HG03439 (cell line): ENCODE data around the gene BOD1L1.

ENCODE experiments used
- ATAC-seq: cut with Tn5 transposase; IDR thresholded peaks from one replicate; pipeline ENCODE4 v1.9.1; 2021; ENCODE audit warnings: mild to moderate bottlenecking, moderate library complexity; ENCODE audit not compliant: unreplicated experiment

BOD1L1 gene

DNA sequence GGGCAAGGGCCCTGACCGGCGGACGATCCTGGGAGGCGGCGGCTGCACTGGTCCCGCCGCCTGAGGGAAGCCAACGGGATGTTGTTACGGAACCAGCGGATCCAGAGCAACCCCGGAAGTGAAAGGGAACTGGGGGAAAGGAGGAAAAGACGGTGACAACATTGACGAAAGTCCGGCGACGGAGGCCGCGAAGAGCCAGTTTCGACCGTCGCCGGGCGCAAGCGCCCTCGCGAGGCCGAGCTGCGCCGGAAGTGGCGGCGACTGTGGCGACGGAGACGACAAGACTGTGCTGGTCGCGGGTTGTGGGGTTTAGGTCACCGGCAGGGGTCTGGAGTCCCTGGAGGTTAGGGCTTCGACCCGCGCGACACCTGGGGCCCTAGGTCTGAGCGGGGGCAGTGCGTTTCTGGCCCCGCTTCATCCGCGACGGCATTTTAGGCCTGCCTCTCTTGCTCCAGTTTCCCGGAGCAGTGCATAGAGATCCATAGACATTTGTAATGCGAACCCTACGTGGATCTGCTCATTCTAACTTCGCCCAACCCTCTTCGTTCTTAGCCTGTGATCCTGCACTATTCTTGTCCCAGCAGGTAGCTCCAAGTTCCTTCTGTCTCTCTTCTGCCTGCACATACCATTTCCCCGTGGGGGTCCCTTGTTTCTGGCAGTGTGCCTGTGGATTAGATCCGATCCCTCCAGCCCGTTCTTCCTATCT lies at the start of gene BOD1L1:
Gene BOD1L1 (minus strand): TSS at position 120 of the 706 bp plus-strand sequence. CDS start 138 bp downstream, outside the sequence.
- ATAC-seq: peak; percentile 92

DNA sequence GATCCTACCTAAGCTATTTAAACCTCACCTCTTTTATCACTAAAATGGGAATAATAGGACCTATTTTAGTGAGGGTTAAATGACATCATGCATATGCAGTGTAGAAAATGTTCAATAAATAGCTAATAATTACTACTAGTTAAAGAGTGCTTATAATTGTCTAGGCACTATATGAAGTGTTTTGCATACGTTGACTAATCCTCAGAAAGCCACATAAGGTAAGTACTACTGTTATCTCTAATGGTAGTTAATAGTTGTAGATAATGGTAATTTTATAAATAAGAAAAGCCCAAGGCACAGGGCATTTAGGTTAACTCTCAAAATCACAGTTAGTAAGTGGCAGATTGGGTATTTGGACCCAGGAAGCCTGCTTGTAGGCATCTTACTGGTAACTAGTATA lies 47.4 kb upstream of the BOD1L1 start:
- ATAC-seq: no peak

DNA sequence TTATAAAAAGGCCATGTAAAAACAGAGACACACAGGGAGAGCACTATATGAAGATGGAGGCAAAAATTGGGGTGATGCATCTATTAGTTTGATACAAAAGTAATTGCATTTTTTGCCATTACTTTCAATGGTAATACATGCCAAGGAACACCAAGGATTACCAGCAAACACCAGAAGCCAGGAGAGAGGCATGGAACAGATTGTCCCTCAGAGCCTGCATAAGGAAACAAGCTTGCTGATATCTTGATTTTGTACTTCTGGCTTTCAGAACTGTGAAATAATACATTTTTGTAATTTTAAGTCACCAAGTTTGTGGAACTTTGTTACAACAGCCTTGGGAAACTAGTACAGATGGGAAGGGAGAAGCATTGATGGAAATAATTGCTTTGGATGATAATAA lies 45.6 kb upstream of the BOD1L1 start:
- ATAC-seq: no peak

DNA sequence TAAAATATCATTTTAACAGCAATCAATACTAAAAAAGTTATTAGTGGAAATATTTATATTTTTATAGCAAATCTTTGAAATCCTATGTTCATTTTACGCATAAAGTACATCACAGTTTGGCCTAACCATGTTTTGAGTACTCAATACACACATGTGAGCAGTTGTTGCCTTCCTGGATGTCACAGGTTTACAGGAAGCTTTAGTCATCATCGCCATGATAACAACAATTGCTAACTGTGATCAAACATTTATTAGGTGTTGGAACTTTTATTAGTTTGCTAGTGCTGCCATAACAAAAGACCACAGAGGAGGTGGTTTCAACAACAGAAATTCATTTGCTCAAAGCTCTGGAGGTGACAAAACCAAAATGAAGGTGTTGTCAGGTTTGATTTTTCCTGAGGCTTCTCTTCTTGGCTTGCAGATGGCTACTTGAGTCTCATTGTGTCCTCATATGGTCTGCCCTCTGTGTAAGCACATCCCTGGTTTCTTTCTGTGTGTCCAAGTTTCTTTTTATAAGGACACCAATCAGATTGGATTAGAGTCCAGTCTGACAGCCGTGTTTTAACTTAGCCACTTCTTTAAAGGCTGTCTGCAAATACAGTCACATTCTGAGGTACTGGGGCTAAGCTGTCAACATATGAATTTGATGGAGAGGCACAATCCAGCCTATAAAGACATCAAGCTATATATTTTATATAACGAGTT lies 43.1 kb upstream of the BOD1L1 start:
- no peak for ATAC-seq

DNA sequence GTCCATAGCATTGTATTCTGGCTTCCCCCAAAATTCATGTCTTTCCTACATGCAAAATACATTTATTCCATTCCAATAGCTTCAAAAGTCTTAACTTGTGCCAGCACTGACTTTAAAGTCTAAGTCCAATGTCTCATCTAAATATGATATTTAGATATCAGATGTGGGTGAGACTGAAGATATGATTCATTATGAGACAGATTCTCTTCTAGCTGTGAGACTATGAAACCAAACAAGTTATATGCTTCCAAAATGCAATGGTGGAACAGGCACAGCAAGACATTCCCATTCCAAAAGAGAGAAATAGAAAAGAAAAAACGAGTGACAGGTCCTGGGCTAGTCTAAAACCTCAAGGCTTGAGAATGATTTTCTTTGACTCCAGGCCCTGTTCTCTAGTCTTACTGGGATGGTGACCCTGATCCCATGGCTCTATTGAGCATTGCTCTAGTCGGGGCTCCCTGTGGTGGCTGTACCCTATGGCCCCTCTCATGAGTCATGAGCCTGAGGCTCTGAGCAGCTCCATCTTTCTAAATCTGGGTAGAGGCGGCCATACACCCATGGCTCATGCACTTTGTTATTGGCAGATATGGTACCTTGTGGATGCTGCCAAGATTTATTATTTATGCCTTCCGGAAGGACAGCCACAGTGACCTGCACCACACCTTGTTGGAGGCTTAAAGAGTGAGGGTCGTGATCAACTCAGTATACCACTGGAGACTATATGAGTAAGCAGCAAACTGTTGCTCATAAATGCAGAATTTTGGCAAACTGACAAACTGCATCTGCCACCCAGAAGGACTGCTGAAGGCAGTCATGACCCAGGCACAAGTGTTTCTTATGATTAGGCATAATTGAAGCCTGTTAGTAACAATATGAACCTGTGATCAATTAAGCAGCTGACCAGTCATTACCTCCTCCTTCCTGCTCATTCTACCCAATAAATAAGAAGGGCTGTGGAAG lies 38.5 kb upstream of the BOD1L1 start:
- no peak for ATAC-seq

DNA sequence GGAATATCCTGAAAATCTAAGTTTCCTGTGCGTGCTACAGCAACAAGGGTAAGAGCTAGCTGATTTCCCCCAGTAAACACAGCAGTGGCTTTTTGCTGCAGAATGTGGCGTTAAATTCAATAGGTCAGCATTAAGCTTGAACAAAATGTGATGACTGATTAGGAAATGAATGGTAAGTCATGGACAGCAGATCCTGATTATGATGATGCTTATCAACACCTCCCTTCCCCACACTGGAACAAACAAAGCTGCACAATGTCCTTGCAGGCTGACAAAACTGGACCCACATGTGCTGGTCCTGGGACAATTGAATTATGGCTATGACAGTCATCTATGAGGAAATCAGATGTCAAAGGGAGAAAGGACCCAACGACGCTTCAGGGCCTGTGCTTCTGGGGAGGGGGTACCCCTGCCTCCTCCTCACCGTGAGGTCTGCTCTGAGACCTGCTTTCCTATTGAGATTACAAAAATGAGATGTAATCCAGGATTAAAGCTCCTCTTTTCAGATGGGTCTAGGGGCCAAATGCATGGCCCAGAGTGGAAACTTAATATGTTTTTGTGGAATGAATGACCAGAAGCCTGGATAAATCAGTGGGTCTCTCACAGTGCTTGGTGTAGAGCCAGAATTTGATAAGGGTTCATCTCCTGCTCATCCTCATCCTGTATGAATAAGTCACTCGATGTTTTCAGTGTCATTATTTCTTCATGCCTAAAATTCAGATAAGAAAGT lies 32.0 kb upstream of the BOD1L1 start:
- no peak for ATAC-seq

DNA sequence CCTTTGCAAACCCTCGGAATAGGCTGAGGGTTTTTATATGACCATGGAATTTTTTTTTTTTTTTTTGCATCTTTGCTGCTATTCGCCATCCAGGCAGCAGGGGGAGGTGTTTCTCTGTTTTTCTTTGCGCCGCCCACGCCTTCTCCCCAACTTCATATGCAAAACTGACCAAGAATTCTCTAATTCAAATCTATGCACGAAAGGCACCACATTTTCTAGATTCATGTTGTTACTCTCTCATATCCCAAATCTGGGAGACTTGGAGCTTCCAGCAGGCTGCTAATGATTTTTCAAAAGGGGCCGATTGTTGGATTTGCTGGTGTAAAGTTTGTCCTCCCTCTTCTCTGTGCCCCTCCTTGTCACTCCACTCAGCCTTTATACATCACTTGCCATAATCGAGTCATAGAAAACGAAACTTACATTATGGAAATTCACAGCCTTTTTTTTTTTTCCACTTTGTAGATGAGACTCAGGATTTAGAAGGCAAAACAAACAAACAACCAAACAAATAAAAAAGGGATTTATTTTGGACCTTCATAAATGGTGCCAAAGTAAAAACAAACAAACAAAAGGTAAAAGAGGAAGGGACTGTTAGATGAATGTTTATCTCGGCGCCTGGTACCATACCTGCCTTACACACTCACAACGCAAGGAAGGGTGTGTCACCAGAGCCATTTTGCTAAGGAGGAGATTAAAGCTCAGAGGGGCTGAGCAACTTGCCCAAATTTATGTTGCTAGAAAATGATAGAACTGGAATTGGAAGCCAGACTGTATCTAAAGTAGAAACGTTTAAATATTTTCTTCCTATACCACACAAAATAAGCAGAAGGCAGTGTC lies 29.3 kb upstream of the BOD1L1 start:
- peak; percentile 36 for ATAC-seq

DNA sequence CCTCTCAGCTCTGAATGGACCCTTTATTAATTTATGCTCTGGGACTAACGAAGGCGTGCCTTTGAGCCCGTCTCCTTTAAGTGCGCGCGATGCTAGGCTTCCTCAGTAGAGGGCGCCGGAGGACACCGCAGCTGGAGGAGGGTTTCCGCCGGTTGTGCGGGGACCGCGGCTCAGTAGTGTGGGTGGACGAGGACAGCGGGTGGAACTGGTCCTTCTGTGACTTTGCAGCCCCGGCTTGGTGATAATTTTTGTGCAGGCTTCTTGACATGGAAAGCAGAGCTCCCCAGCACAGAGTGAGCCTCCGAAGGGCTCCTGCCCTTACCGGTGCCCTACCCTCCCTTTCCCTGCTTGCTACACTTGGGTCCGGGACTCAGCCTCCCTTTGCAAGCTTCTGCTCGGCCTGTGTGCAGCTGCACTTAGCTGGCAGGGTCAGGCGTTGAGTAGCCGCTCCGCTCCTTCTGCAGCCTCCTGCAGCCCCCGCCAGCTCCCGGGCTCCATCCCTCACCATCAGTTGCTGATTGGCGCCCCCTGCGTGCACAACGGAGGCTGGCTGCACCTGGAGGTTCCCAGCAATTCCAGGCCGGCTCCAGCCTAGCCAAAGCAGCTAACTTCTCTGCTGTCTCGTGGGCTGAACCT lies 26.8 kb upstream of the BOD1L1 start:
- peak; percentile 94 for ATAC-seq

DNA sequence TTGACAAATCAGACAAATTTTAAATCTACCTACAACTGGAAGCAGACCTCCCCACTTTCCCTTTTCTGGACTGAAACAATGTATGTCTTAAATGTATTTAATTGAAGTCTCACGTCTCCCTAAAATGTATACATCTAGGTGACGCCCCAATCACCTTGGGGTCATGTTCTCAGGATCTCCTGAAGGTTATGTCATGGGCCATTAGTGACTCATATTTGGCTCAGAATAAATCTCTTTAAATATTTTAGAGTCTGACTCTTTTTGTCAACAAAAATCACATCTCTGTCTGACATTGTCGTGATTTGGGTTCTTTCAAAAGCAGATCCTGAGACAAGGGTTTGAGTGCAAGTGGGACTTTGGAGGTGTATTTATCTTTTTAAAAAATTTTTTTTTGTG lies 26.2 kb upstream of the BOD1L1 start:
- no peak for ATAC-seq

DNA sequence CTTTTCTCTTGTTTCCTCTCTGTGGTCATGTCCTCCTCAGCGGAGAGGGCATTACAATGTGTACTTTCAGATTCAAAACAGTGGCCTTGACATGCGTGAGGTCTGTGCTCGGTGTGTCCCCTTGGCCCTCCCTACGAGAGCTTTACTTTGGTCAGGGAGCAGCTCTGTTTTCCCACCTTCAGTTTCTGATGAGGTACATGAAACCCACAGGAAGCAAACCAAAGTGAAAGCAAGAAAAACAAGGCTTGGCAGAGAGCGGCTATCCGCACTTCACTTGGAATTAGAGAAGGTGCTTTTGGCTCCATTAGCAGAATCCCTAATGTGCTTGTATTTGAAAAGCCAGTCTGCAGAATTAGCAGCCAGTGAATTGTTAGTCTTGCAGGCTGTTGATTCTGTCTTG lies 19.5 kb upstream of the BOD1L1 start:
- ATAC-seq: no peak

DNA sequence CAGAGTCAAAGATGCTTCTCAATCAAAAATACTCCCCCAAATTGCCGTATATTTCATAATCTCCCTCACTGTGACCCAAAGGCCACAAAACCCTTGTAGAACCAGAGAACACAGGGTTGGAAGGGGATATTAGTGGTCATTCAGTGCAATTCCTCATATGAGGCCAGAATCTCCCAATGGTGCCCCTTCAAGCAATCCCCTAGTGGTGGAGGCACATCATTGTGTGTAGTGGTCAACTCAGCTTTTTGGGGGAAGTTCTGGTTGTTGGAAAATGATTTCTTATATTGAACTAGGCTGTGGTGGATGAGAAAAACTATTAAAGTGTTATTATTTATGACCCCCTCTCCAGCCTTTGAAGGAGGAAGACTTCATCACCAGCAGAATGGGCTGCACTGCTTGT lies 17.6 kb upstream of the BOD1L1 start:
- ATAC-seq: no peak

DNA sequence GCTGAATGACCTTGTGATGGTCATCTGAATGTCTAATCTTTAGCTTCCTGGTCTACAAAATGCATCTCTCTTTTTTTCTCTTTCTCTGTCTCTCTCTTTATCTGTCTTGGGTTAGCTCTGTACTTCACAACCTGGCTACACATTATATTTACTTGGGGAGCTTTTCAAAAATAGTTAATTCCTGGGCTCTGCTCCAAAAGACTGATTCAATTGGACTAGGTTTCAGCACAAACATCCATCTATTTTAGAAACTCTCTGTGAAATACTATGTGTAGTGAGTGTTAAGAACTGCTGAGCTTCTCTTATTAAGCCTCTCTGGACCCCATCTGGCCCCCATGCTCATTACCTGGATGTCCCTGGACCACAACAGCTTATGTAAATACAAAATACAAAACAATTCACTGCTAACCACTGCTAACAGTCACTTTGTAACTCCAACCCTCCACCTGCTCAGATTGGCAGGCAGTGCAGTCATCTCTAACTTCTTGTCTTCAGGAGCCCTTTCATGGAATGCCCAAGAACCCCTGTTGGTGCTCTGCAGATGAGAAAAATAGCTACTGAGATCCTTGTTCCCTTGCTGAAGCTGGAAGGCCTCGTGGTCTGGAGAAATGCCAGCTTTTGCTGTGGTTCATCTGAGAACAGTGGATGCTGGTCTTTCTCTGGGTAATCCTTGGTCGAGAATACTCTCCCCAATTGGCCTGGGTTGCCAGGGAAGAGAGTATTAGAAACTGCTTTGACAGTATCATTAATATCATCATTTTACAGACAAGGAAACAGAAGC lies 14.8 kb upstream of the BOD1L1 start:
- no peak for ATAC-seq

DNA sequence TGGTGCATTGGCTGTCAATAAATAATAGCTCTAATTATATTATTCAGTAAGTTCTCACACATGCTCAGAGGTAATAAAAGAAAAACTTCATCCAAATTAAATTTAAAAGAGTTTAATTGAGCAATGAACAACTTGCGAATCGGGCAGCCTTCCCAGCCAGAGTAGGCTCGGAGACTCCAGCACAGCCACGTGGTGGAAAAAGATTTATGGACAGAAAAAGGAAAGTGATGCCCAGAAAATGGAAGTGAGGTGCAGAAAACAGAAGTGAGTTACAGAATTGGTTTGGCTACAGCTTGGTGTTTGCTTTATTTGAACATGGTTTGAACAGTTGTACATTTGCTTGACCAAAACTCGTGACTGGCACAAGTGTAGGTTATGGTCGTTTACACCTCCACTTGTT lies 13.6 kb upstream of the BOD1L1 start:
- no peak for ATAC-seq

DNA sequence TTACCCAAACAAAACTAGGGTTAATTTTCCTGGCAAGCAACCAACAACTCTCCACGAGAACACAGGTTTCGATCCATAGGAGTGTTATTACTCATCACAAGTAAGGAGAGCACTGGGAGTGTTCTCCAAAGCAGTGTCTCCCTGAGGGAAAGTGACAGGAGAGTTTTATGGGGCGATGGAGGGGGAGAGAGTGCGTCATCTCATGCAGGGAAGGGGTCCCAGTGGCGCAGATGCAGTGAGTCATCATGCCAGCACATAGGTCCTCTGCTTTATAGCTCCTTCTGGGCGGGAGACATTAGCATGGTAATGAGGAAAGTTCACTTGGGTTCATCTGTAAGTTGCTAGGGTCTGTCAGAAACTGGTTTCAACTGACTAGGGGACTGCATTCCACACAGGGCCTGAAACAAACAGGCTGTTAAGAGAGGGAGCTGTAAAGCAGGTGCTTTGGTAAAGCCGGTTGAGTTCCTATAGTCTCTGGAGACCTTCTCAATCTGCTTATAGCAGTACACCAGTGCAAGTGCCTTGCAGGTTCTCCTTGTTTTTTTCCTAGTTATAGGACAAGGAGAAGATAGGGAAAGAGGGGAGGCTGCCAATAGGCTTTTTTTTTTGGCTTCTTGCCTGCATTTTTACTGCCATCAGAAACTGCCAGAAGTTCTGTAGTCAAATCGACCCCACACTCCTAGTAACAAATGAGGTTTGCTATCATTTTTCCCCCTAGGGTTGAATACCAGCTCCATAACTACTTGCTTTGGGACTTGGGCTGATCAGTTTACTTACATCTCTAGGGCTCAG lies 12.8 kb upstream of the BOD1L1 start:
- no peak for ATAC-seq

DNA sequence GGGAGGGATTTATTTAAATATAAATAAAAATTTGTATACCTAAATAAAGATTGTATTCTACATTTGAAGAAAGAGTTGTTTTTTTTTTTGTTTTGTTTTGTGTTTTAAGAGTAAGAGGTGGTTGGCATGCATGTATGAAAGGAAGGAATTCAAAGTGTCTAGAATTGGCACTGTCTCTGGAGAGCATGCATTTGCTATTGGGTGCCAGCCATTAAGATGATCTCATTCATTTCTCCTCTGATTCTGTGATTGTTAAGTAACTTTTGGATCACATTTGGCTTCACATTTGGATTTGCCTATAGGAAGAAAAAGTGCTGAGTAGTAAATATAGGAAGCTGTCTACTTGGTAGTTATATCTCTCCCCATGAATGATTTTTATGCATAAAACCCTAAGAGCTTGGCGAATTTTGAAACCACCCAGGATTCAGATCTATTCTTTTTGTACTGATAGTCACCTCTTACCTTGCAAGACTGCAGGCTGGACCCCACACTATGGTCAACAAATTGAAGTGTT lies 7.8 kb upstream of the BOD1L1 start:
- ATAC-seq: no peak

DNA sequence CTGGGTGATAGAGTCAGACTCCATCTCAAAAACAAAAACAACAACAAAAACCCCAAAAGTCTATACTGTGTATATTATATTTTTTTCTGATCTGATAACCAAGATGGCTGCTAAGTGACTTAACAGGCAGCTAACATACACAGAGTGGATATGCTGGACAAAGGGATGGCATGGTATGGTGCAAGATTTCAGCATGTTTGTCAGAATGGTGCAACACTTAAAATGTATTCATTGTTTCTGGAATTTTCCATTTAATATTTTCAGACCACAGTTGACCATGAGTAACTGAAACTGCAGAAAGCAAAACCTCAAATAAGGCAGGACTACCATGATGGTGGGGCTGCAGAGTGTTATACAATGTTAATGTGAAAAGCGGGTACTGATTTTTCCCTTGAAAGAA lies 6.1 kb upstream of the BOD1L1 start:
- ATAC-seq: no peak

DNA sequence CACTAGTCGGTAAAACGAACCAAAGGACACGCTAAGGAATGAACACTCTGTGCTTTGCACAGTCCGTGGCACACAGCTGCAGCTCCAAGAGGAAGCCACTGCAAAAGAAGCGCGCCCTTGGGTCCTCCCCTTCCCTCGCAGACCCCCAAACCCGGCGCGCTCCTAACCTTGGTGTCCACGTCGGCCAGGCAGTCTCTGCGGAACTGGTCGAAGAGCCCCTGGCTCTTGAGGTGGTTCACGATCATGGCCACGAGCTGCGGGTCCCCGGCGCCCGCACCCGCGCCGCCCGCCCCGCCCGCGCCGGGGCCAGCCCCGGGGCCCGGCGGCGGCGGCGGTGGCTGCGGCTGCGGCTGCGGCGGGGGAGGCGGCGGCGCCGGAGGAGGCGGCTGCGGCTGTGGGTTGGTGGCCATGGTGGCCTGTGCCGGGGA lies 333 bp downstream of the BOD1L1 start:
- no peak for ATAC-seq
